Measurements from ENCODE around the gene MOV10L1.
"Not testable (repeated sequence)": the region's sequence is repeated elsewhere in the genome, so short reads cannot be mapped to it uniquely, and the experiment has no call there.

Gene MOV10L1

DNA sequence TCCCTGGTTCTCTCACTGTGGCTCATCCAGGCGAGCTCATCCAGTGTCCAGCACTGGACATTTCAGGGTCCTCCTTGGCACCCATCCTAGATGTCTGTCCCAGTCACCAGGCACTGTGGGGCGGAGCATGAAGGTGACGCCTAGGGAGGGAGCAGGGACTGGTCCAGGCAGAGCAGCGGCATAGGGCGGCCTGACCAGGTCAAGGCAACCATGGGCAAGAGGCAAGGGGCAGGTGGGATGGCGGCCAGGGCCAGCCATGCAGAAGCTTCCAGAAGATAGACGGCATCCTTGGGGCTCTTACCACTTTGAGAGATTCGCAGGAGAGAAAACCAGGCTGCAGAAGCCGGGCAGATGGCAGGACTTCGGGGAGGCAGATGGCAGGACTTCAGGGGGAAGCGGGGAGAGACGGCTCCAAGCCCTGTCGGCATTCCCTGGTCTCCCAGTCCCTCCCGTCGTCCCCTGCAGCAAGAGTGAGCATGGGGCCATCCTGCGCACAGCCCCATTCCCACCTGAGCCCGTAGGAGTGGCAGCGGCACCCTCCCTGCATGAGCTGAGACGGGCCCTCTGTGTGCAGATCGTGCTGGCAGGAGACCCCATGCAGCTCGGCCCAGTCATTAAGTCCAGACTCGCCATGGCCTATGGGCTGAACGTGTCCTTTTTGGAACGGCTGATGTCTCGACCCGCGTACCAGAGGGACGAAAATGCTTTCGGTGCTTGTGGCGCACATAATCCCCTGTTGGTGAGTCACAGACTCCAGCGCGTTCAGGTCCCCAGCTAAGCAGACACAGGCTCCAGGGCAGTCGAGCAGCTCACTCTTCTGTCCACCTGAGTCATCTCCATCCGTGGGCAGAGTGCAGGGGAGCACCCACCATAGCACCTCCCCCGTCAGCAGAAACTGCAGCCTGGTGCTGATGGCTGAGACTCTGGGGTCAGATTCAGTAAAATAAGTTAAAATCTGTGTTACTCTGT lies 60.6 kb downstream of the MOV10L1 start:
- FAIRE-seq (no peak), DNase-seq (ENCODE audit: insufficient read length, low spot score) (no peak)

DNA sequence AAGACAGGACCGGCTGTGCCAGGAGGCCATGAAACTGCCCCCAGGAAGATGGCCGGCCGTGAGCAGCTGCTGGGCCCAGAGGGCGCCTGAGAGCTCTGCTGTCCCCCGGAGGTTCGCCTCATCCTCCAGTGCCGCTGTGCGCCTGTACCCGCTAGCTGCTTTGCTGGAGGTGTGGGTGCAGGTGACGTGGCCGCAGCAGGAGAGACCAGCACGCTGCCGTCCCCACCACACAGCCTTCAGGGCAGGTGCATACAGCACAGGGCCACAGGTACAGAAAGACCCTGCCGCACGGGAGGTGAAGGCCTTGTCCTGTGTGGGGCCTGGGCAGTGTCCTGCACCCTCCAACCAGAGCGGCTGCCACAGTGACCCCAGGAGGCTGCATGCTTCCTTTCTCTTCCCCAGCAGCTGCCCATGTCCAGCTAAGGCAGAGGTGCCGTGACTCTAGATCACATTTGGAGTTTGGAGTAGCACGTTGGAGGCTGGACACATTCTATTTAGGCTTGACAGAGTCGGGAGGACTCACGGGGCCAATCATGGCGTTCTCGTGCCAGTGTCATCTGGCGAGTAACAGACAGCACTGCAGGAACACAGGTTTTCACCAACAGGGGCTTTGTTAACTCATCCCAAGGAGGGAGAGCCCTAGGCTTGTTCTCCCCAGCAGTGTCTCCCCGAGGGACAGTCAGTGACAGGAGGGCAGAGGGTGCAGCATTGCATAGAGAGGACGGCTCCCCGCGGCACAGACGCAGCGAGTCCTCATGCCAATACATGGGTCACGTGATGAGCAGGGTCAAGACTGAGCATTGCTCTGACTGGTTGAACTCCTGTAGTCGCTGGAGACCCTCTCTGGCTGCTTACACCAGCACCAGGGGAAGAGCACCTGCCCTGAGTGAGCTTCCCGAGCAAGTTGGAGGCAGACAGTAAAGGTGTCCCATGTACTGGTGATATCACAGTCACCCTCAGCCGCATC lies 62.0 kb downstream of the MOV10L1 start:
- no peak for DNase-seq (ENCODE audit: insufficient read length, low spot score)
- FAIRE-seq: no peak

GRCh38 chr22:50153056-50153755 lies 63.4 kb downstream of the MOV10L1 start:
- no peak for FAIRE-seq
- DNase-seq (ENCODE audit: insufficient read length, low spot score): no peak

- FAIRE-seq: no peak
- DNase-seq (ENCODE audit: insufficient read length, low spot score): no peak
Observed at GRCh38 chr22:50153756-50154140, 63.9 kb downstream of the MOV10L1 start.

DNA sequence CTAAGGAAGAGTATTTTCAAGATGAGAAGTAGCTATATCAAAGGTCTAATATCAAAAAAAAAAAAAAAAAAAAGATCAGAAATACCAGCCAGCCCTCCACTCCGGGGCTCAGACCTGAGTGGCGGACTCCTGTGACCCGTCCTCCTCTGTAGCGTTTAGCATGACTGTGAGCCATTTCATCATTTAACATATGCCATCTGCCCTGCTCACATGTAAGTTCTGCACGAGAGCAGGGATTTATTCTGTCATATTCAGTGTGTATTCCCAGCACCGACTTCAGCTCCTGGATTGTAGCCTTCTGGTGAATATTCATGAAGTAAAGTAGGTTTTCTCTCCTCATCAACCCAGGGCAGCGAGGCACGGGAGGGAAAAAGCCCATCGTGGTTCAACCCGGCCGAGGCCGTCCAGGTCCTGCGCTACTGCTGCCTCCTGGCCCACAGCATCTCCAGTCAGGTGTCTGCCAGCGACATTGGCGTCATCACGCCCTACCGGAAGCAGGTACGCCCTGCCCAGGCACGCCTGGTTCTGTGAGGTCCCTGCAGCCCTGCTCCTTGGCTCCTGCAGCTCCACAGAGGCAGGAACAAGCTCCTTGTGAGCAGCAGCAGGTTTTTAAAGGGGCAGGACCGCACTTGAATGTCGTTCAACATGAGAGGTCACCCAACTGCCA lies 68.0 kb downstream of the MOV10L1 start:
- DNase-seq (ENCODE audit: insufficient read length, low spot score) (no peak), FAIRE-seq (no peak)

GRCh38 chr22:50160947-50161346 lies 71.1 kb downstream of the MOV10L1 start:
- no peak for DNase-seq (ENCODE audit: insufficient read length, low spot score)
- no peak for FAIRE-seq

GRCh38 chr22:50161508-50162390 lies 71.9 kb downstream of the MOV10L1 start:
- DNase-seq (ENCODE audit: insufficient read length, low spot score): no peak

GRCh38 chr22:50162391-50162956 lies 72.7 kb downstream of the MOV10L1 start:
- DNase-seq (ENCODE audit: insufficient read length, low spot score): no peak
- FAIRE-seq: no peak

More at GRCh38 chr22:50161508-50162390, 71.9 kb downstream of the MOV10L1 start:
- FAIRE-seq: no peak

DNA sequence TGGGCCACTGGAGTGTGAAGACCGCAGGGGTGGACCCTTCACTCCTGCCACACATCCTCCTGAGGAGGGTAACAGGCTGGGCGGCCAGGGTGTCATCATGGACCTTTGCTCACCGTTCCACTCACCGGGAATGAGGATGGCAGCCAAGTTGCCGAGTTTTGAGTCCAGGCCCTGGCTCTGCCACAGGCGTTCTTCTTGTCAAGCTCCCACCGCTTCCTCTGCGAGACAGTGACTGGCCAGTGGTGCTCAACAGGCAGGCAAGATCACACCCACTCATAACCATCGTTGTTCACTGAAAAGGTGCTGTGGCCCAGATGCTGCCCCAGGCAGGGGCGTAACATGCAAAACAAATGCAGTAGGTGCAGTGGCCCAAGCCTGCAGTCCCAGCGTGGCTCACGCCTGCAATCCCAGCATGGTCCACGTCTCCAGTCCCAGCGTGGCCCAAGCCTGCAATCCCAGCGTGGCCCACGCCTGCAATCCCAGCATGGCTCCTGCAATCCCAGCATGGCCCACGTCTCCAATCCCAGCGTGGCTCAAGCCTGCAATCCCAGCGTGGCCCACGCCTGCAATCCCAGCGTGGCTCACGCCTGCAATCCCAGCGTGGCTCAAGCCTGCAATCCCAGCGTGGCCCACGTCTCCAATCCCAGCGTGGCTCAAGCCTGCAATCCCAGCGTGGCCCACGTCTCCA lies 75.8 kb downstream of the MOV10L1 start:
- DNase-seq (ENCODE audit: insufficient read length, low spot score): no peak
- no peak for FAIRE-seq

GRCh38 chr22:50167689-50168489 lies 78.1 kb downstream of the MOV10L1 start:
- FAIRE-seq (no peak), DNase-seq (ENCODE audit: insufficient read length, low spot score) (no peak)

GRCh38 chr22:50168490-50169180 lies 78.8 kb downstream of the MOV10L1 start:
- not testable (repeated sequence) for FAIRE-seq; DNase-seq (ENCODE audit: insufficient read length, low spot score)

DNA sequence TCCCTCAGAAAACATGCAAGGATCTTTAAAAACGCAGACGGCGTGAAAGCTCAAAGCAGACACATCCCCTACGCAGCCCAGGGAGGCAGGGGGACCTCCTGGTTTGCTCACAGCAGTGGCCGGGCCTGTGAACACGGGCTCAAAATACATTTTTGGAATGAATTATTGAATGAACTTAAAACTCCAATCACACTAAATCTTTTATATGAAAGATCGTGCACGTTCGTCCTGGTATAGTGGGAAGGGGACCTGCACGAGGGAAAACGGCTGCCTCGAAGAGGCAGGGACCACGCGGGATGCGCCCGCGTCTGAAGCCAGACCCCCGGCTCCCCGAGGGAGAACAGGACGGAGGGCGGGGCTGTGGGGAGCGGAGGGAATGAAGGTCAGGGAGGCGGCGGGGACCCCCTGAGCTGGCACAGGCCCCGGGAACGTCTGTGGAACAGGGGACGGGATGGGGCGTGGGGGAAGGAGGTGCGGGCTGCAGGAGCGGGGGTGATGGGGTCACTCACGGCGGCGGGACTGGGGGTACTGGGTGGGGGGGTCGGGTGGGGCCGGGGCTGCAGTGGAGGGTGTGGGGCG lies 79.5 kb downstream of the MOV10L1 start:
- DNase-seq (ENCODE audit: insufficient read length, low spot score) (no peak), FAIRE-seq (no peak)

- peak; percentile 33 for FAIRE-seq
Observed at GRCh38 chr22:50169774-50170341, 80.1 kb downstream of the MOV10L1 start.

DNA sequence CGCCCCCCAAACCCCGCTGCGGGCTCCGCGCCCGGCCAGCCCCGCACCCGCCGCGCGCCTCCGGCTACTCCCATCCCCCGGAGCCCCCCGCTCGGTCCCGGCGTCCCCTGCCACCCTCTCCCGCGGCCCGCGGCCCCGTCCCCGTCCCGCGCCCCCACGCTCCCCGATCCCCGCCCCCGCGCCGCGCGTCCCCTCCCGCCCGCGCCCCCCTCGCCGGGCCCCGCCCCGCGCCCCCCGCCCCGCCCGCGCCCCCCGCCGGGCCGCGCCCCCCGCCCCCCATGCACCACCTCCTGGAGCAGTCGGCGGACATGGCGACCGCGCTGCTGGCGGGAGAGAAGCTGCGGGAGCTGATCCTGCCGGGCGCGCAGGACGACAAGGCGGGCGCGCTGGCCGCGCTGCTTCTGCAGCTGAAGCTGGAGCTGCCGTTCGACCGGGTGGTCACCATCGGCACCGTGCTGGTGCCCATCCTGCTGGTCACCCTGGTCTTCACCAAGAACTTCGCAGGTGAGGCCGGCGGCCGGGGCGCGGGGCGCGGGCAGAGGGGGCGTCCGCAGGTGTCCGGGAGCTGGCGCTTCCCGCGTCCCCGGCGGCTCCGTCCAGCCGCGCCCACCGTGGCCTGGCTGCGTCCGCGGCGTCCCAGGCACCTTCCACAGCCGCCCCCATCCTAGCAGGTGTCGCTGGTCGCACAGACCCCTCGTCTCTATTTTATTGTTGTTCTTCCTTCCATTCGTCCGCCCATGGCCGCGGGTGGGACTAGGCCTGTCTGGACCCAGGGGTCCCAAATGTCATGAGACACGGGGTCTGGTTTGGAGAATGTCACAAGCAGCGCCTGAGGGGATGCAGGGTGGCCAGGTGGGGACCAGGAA lies 80.9 kb downstream of the MOV10L1 start, which contains the start of gene PANX2:
Gene PANX2, plus strand, starts transcription at position 279 of the 866 bp plus-strand sequence. Its CDS starts 0 bp downstream, at position 279.
- no peak for DNase-seq (ENCODE audit: insufficient read length, low spot score)

More at GRCh38 chr22:50169774-50170341, 80.1 kb downstream of the MOV10L1 start:
- no peak for DNase-seq (ENCODE audit: insufficient read length, low spot score)

More for the DNA sequence above, 80.9 kb downstream of the MOV10L1 start, which contains the start of gene PANX2:
- no peak for FAIRE-seq
